BE2C (cell line): ENCODE data around the gene A3GALT2.

Experiments used
- DNase-seq: peaks from one replicate; pipeline ENCODE4 v3.0.0-alpha.2; 2020
- H3K27me3 ChIP-seq: fragments of 250-450 bp; sonication (Bioruptor Pico); 2 replicates; pipeline ENCODE4 v1.5.1; 2020; ENCODE audit warnings: mild to moderate bottlenecking
- H3K36me3 ChIP-seq: fragments of 250-450 bp; sonication (Bioruptor Pico); 2 replicates; pipeline ENCODE4 v1.5.1; 2020; ENCODE audit warnings: mild to moderate bottlenecking
- H3K4me1 ChIP-seq: fragments of 250-450 bp; sonication (Bioruptor Pico); 2 replicates; pipeline ENCODE4 v1.5.1; 2020
- H3K4me3 ChIP-seq: 2 replicates; pipeline ENCODE4 v1.5.1; 2011; ENCODE audit warnings: low read depth, low read length
- H3K9me3 ChIP-seq: fragments of 250-450 bp; sonication (Bioruptor Pico); 2 replicates; pipeline ENCODE4 v1.5.1; 2020
- CTCF ChIP-seq: IDR thresholded peaks from 2 replicates; pipeline ENCODE4 v1.5.1; 2012; ENCODE audit warnings: mild to moderate bottlenecking, low read depth, low read length

Gene A3GALT2

GRCh38 chr1:33287317-33287716, 33.6 kb downstream of the A3GALT2 start:
- DNase-seq = no peak
- H3K27me3 ChIP-seq = no peaks in the 10 kb centered on the region
- no peak for TF ChIP-seq CTCF
- H3K36me3 ChIP-seq = no peaks in the 10 kb centered on the region
- H3K9me3 ChIP-seq = no peaks in the 10 kb centered on the region
- H3K4me3 ChIP-seq = no peak overlapping the region
- H3K4me1 ChIP-seq = no peaks in the 10 kb centered on the region

GRCh38 chr1:33286451-33287185, 34.3 kb downstream of the A3GALT2 start:
- Histone ChIP-seq H3K36me3 (0 out of 2 replicates have a peak, but pooled peaks cover 1% of the 10 kb centered on the region), H3K27me3 (no peaks in the 10 kb centered on the region), H3K4me1 (no peaks in the 10 kb centered on the region), H3K4me3 (no peak overlapping the region), H3K9me3 (no peaks in the 10 kb centered on the region)
- no peak for TF ChIP-seq CTCF
- DNase-seq = no peak

GRCh38 chr1:33284049-33284448, 36.8 kb downstream of the A3GALT2 start:
- H3K4me1 ChIP-seq = no peaks in the 10 kb centered on the region
- 0 out of 2 replicates have a peak, but pooled peaks cover 2% of the 10 kb centered on the region for H3K36me3 ChIP-seq
- DNase-seq = no peak
- no peaks in the 10 kb centered on the region for H3K9me3 ChIP-seq
- TF ChIP-seq CTCF = no peak
- H3K27me3 ChIP-seq = no peaks in the 10 kb centered on the region
- no peak overlapping the region for H3K4me3 ChIP-seq

GRCh38 chr1:33282791-33283190, 38.1 kb downstream of the A3GALT2 start:
- no peak for TF ChIP-seq CTCF
- Histone ChIP-seq H3K4me3 (no peak overlapping the region), H3K9me3 (no peaks in the 10 kb centered on the region), H3K36me3 (0 out of 2 replicates have a peak, but pooled peaks cover 2% of the 10 kb centered on the region), H3K27me3 (no peaks in the 10 kb centered on the region), H3K4me1 (no peaks in the 10 kb centered on the region)
- DNase-seq = no peak

- peaks cover 2% of the 10 kb centered on the region; the same call in 1 of the 2 replicates for H3K36me3 ChIP-seq
- no peak for TF ChIP-seq CTCF
- H3K9me3 ChIP-seq = no peaks in the 10 kb centered on the region
- H3K27me3 ChIP-seq = no peaks in the 10 kb centered on the region
- no peak for DNase-seq
- no peak overlapping the region for H3K4me3 ChIP-seq
- no peaks in the 10 kb centered on the region for H3K4me1 ChIP-seq
These were observed 39.2 kb downstream of the A3GALT2 start for GRCh38 chr1:33281554-33282303.
